Ishikawa (cell line): ENCODE results near the gene OTUD3.

ENCODE experiments used
- CREB1 ChIP-seq: IDR thresholded peaks from 2 replicates; pipeline ENCODE4 v1.6.1; 2012; ENCODE audit warnings: low read depth
- EP300 ChIP-seq: IDR thresholded peaks from 2 replicates; pipeline ENCODE4 v1.6.1; 2012; ENCODE audit warnings: borderline replicate concordance
- FOXM1 ChIP-seq: IDR thresholded peaks from 2 replicates; pipeline ENCODE4 v1.6.1; 2012; ENCODE audit warnings: low read depth, borderline replicate concordance
- NFIC ChIP-seq: IDR thresholded peaks from 2 replicates; pipeline ENCODE4 v1.6.1; 2012
- RAD21 ChIP-seq: IDR thresholded peaks from 2 replicates; pipeline ENCODE4 v1.6.1; 2012; ENCODE audit warnings: low read depth
- TAF1 ChIP-seq: IDR thresholded peaks from 2 replicates; pipeline ENCODE4 v1.6.1; 2012; ENCODE audit warnings: low read depth, mild to moderate bottlenecking
- TEAD4 ChIP-seq: IDR thresholded peaks from 2 replicates; pipeline ENCODE4 v1.6.1; 2012
- ZBTB7A ChIP-seq: IDR thresholded peaks from 2 replicates; pipeline ENCODE4 v1.6.1; 2012; ENCODE audit warnings: low read depth
- TF ChIP-seq, protein P1 (sequence below): IDR thresholded peaks from 2 replicates; pipeline ENCODE4 v1.6.1; 2012; ENCODE audit warnings: low read depth, mild to moderate bottlenecking
- TF ChIP-seq, protein P2 (sequence below): IDR thresholded peaks from 2 replicates; pipeline ENCODE4 v1.6.1; 2012
- TF ChIP-seq, protein P3 (sequence below): IDR thresholded peaks from 2 replicates; pipeline ENCODE4 v1.6.1; 2012

DNA sequence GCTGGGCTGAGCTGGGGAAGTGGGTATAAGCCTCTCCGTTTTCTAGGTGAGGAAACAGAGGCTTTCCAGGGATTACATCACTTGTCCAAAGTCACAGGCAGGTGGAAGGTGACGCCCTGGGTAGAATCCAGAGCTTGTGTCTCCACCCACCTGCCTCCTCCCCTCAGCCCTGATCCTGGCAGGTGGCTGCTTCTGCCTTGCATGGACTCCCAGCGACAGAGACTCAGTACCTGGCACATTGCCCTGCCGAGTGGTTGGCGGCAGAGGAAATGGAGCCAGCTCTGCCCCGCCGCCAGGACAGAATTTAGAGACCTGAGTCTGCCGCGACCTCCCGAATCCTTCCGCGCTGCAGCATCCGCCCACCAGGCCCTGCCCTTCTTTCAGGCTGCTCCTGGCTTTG is 39.1 kb downstream of the OTUD3 start:
- TF ChIP-seq, protein P1, sequence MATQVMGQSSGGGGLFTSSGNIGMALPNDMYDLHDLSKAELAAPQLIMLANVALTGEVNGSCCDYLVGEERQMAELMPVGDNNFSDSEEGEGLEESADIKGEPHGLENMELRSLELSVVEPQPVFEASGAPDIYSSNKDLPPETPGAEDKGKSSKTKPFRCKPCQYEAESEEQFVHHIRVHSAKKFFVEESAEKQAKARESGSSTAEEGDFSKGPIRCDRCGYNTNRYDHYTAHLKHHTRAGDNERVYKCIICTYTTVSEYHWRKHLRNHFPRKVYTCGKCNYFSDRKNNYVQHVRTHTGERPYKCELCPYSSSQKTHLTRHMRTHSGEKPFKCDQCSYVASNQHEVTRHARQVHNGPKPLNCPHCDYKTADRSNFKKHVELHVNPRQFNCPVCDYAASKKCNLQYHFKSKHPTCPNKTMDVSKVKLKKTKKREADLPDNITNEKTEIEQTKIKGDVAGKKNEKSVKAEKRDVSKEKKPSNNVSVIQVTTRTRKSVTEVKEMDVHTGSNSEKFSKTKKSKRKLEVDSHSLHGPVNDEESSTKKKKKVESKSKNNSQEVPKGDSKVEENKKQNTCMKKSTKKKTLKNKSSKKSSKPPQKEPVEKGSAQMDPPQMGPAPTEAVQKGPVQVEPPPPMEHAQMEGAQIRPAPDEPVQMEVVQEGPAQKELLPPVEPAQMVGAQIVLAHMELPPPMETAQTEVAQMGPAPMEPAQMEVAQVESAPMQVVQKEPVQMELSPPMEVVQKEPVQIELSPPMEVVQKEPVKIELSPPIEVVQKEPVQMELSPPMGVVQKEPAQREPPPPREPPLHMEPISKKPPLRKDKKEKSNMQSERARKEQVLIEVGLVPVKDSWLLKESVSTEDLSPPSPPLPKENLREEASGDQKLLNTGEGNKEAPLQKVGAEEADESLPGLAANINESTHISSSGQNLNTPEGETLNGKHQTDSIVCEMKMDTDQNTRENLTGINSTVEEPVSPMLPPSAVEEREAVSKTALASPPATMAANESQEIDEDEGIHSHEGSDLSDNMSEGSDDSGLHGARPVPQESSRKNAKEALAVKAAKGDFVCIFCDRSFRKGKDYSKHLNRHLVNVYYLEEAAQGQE: no peak
- TF ChIP-seq, protein P2, sequence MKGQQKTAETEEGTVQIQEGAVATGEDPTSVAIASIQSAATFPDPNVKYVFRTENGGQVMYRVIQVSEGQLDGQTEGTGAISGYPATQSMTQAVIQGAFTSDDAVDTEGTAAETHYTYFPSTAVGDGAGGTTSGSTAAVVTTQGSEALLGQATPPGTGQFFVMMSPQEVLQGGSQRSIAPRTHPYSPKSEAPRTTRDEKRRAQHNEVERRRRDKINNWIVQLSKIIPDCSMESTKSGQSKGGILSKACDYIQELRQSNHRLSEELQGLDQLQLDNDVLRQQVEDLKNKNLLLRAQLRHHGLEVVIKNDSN: no peak
- no peak for TF ChIP-seq EP300
- TF ChIP-seq, protein P3, sequence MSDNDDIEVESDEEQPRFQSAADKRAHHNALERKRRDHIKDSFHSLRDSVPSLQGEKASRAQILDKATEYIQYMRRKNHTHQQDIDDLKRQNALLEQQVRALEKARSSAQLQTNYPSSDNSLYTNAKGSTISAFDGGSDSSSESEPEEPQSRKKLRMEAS: no peak
- TF ChIP-seq NFIC: no peak
- TF ChIP-seq RAD21: no peak
- no peak for TF ChIP-seq CREB1
- no peak for TF ChIP-seq TAF1
- no peak for TF ChIP-seq ZBTB7A
- no peak for TF ChIP-seq FOXM1
- no peak for TF ChIP-seq TEAD4
